GM23338 (cell line): ENCODE data around the gene NCDN. TPM values are rescaled to one million over a fixed set of nuclear protein-coding genes. Genes with fewer than 3 reads are reported as not detected.

Experiments
- ATAC-seq: fragments of 200-7000 bp; cut with Tn5 transposase; 3 replicates; pipeline ENCODE4 v1.9.1; 2020
- DNase-seq: peaks from one replicate; pipeline ENCODE4 v3.0.0-alpha.2; 2015; ENCODE audit warnings: low spot score
- H2AFZ ChIP-seq: fragments of 200-600 bp; sonication (generic); 2 replicates; pipeline ENCODE4 v1.8.0; 2016; ENCODE audit warnings: antibody characterized with exemption, mild to moderate bottlenecking, moderate library complexity
- H3F3A ChIP-seq: fragments of 200-600 bp; sonication (generic); replicated peaks from 2 replicates; pipeline ENCODE4 v1.8.0; 2017; ENCODE audit warnings: antibody characterized with exemption, mixed run types, low read depth
- H3K27ac ChIP-seq: fragments of 200-600 bp; sonication (generic); 2 replicates; pipeline ENCODE4 v1.6.1; 2016; ENCODE audit warnings: low read depth
- H3K27me3 ChIP-seq: fragments of 200-600 bp; sonication (generic); 2 replicates; pipeline ENCODE4 v1.8.0; 2016; ENCODE audit warnings: mild to moderate bottlenecking, mixed run types, moderate library complexity; ENCODE audit not compliant: insufficient read depth
- H3K36me3 ChIP-seq: fragments of 200-600 bp; sonication (generic); 2 replicates; pipeline ENCODE4 v1.8.0; 2016; ENCODE audit warnings: mild to moderate bottlenecking; ENCODE audit not compliant: insufficient read depth
- H3K4me1 ChIP-seq: fragments of 200-600 bp; sonication (generic); 2 replicates; pipeline ENCODE4 v1.8.0; 2016; ENCODE audit warnings: mild to moderate bottlenecking, moderate library complexity; ENCODE audit not compliant: insufficient read depth
- H3K4me2 ChIP-seq: fragments of 200-600 bp; sonication (generic); 2 replicates; pipeline ENCODE4 v1.7.1; 2017; ENCODE audit warnings: mixed run types
- H3K4me3 ChIP-seq: fragments of 200-600 bp; sonication (generic); 2 replicates; pipeline ENCODE4 v1.6.1; 2016; ENCODE audit warnings: mixed run types
- H3K79me2 ChIP-seq: fragments of 200-600 bp; sonication (generic); replicated peaks from 2 replicates; pipeline ENCODE4 v1.8.0; 2017; ENCODE audit warnings: mild to moderate bottlenecking; ENCODE audit not compliant: insufficient read depth
- H3K9me2 ChIP-seq: fragments of 200-600 bp; sonication (generic); 2 replicates; pipeline ENCODE4 v1.8.0; 2017; ENCODE audit not compliant: insufficient read depth
- H4K20me1 ChIP-seq: fragments of 200-600 bp; sonication (generic); replicated peaks from 2 replicates; pipeline ENCODE4 v1.8.0; 2017; ENCODE audit warnings: mild to moderate bottlenecking; ENCODE audit not compliant: insufficient read depth
- H3K27ac Mint-ChIP-seq: 2 replicates; pipeline ENCODE4 v1.8.0; 2020; ENCODE audit warnings: inconsistent platforms, mild to moderate bottlenecking, moderate library complexity, mixed read lengths
- H3K27me3 Mint-ChIP-seq: 3 replicates; pipeline ENCODE4 v1.8.0; 2022; ENCODE audit warnings: low read depth, mild to moderate bottlenecking, moderate library complexity, mixed read lengths, inconsistent platforms; ENCODE audit not compliant: insufficient read depth, poor library complexity
- H3K36me3 Mint-ChIP-seq: 3 replicates; pipeline ENCODE4 v1.8.0; 2021; ENCODE audit warnings: low read depth, mild to moderate bottlenecking, inconsistent platforms, moderate library complexity, mixed read lengths
- H3K4me1 Mint-ChIP-seq: 3 replicates; pipeline ENCODE4 v1.8.0; 2020; ENCODE audit warnings: mild to moderate bottlenecking, inconsistent platforms, mixed read lengths
- H3K4me3 Mint-ChIP-seq: 3 replicates; pipeline ENCODE4 v1.8.0; 2021; ENCODE audit warnings: moderate library complexity, mild to moderate bottlenecking, inconsistent platforms, mixed read lengths
- H3K9me3 Mint-ChIP-seq: 3 replicates; pipeline ENCODE4 v1.8.0; 2020; ENCODE audit warnings: moderate library complexity, mild to moderate bottlenecking, inconsistent platforms, mixed read lengths
- CREB1 ChIP-seq: fragments of 250-450 bp; sonication (Bioruptor Pico); IDR thresholded peaks from 2 replicates; pipeline ENCODE4 v1.5.0; 2020; ENCODE audit warnings: low read depth, mild to moderate bottlenecking, moderate library complexity
- CTCF ChIP-seq, 2 experiments: fragments of 200-600 bp in 1 of 2; sonication (generic) in 1 of 2; conservative IDR thresholded peaks; 2 replicates each; pipeline versions ENCODE4 v1.5.1 to v1.6.1; 2016 to 2017; ENCODE audit warnings: antibody characterized with exemption in 2 of 2, low read depth in 2 of 2, mild to moderate bottlenecking in 2 of 2, moderate library complexity in 1 of 2
- ETS1 ChIP-seq: IDR thresholded peaks from 2 replicates; pipeline ENCODE4 v1.6.1; 2016; ENCODE audit warnings: antibody characterized with exemption
- EZH2phosphoT487 ChIP-seq: fragments of 200-600 bp; sonication (generic); IDR thresholded peaks from one replicate; pipeline ENCODE4 v1.8.1; 2018; ENCODE audit warnings: antibody characterized with exemption; ENCODE audit not compliant: unreplicated experiment
- NANOG ChIP-seq: IDR thresholded peaks from 2 replicates; pipeline ENCODE4 v1.6.1; 2016; ENCODE audit warnings: antibody characterized with exemption, borderline replicate concordance
- REST ChIP-seq: IDR thresholded peaks from one replicate; pipeline ENCODE4 v1.6.1; 2018; ENCODE audit warnings: antibody characterized with exemption; ENCODE audit not compliant: unreplicated experiment
- STAT1 ChIP-seq: IDR thresholded peaks from one replicate; pipeline ENCODE4 v1.6.1; 2016; ENCODE audit warnings: antibody characterized with exemption; ENCODE audit not compliant: unreplicated experiment
- ZNF114 ChIP-seq: fragments of 250-450 bp; sonication (Bioruptor Pico); IDR thresholded peaks from 2 replicates; pipeline ENCODE4 v1.5.0; 2020; ENCODE audit warnings: mild to moderate bottlenecking, moderate library complexity
- ZNF331 ChIP-seq: fragments of 250-450 bp; sonication (Bioruptor Pico); IDR thresholded peaks from 2 replicates; pipeline ENCODE4 v1.5.0; 2020; ENCODE audit warnings: low read depth, mild to moderate bottlenecking, moderate library complexity
- polyA plus RNA-seq: library from polyadenylated mRNA; unstranded; fragments of >200 nt; fragmentation: Nextera tagmentation; extraction: Ambion mirVana; gene quantifications from 2 replicates; pipeline ENCODE4 v1.2.1, GENCODE V29; 2016
- total RNA-seq: library from RNA; depleted of rRNA; stranded (reverse); fragments of >200 nt; shearing (Covaris generic); gene quantifications from 2 replicates; pipeline ENCODE4 v1.2.3, GENCODE V29; 2014

The NCDN gene
- total and polyA plus RNA-seq, 2 experiments from 2014 or later = 13.2 to 44.2 TPM

GRCh38 chr1:35564037-35564883, 6.7 kb downstream of the NCDN start:
- Histone ChIP-seq H3K79me2 (no peaks in the 10 kb centered on the region), H3K9me2 (no peaks in the 10 kb centered on the region), H2AFZ (no peak overlapping the region), H3K4me2 (no peak overlapping the region), H3K27me3 (peaks cover 13% of the 10 kb centered on the region), H3F3A (0 out of 2 replicates have a peak, but pooled peaks cover 12% of the 10 kb centered on the region), H3K27ac (no peak overlapping the region), H3K4me1 (no peaks in the 10 kb centered on the region), H3K36me3 (no peaks in the 10 kb centered on the region; the same call in 1 of the 2 replicates), H4K20me1 (peaks cover 14% of the 10 kb centered on the region; the same call in 1 of the 2 replicates), H3K4me3 (no peak overlapping the region)
- Mint-ChIP-seq H3K36me3 (peaks cover 52% of the 10 kb centered on the region), H3K4me1 (peaks cover 17% of the 10 kb centered on the region), H3K27ac (peak overlapping the region; percentile 60), H3K4me3 (no peak overlapping the region), H3K27me3 (peaks cover 14% of the 10 kb centered on the region), H3K9me3 (no peaks in the 10 kb centered on the region; the same call in 1 of the 3 replicates)
- TF ChIP-seq CTCF (conservative IDR thresholded peaks at IDR 0.05; ENCODE audit: low read depth in 2 of 2) = peak; percentile 78 to 93
- TF ChIP-seq STAT1 = no peak
- DNase-seq = peak; percentile 92
- ATAC-seq = peak; percentile 83

GRCh38 chr1:35564884-35565741, 7.5 kb downstream of the NCDN start:
- Mint-ChIP-seq H3K4me1 (peaks cover 10% of the 10 kb centered on the region), H3K9me3 (no peaks in the 10 kb centered on the region; the same call in 1 of the 3 replicates), H3K36me3 (peaks cover 50% of the 10 kb centered on the region), H3K27ac (peak overlapping the region; percentile 74; the same call in 1 of the 2 replicates), H3K4me3 (no peak overlapping the region), H3K27me3 (peaks cover 18% of the 10 kb centered on the region)
- Histone ChIP-seq H3K4me3 (no peak overlapping the region), H3K27ac (no peak overlapping the region), H3F3A (0 out of 2 replicates have a peak, but pooled peaks cover 12% of the 10 kb centered on the region), H3K27me3 (peaks cover 22% of the 10 kb centered on the region), H4K20me1 (peaks cover 14% of the 10 kb centered on the region; the same call in 1 of the 2 replicates), H3K79me2 (no peaks in the 10 kb centered on the region), H3K4me2 (no peak overlapping the region), H2AFZ (no peak overlapping the region), H3K36me3 (no peaks in the 10 kb centered on the region; the same call in 1 of the 2 replicates), H3K4me1 (no peaks in the 10 kb centered on the region), H3K9me2 (no peaks in the 10 kb centered on the region)
- TF ChIP-seq ZNF331 (CRISPR knock-in tag) = no peak
- TF ChIP-seq CREB1 (CRISPR knock-in tag) = no peak
- no peak for TF ChIP-seq EZH2phosphoT487
- no peak for TF ChIP-seq REST
- no peak for TF ChIP-seq STAT1
- no peak for TF ChIP-seq NANOG
- TF ChIP-seq CTCF (conservative IDR thresholded peaks at IDR 0.05; ENCODE audit: low read depth in 2 of 2) = no peak; a peak in 1 of 4 replicates
- no peak for TF ChIP-seq ETS1
- no peak for TF ChIP-seq ZNF114 (CRISPR knock-in tag)
- DNase-seq = no peak
- ATAC-seq = no peak
